Germinal center (tissue), 1 donor: ENCODE results near the gene SOHLH1.

Experiments
- DNase-seq: peaks from one replicate; pipeline ENCODE4 v3.0.0; 2012; ENCODE audit warnings: mixed read lengths, low spot score

SOHLH1 gene

DNA sequence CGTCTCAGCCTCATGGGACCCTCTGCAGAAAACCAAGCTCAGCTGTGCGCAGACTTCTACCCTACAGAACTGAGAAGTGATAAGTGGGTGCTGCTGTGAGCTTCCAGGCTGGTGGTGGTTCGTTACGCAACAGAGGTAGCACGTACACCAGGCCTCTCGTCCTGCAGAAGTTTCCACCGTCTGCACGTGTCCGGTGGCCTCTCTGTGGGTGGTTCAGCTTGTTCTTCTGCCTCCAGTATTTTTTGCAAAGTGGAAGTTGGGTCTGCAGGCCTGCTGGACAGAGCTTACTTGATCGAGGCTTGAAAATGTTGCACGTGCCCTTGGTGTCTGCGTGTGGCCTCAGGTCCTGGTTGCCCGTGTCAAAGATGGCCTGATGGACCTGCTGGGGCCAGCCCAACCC lies 30.2 kb upstream of the SOHLH1 start:
- DNase-seq = no peak

DNA sequence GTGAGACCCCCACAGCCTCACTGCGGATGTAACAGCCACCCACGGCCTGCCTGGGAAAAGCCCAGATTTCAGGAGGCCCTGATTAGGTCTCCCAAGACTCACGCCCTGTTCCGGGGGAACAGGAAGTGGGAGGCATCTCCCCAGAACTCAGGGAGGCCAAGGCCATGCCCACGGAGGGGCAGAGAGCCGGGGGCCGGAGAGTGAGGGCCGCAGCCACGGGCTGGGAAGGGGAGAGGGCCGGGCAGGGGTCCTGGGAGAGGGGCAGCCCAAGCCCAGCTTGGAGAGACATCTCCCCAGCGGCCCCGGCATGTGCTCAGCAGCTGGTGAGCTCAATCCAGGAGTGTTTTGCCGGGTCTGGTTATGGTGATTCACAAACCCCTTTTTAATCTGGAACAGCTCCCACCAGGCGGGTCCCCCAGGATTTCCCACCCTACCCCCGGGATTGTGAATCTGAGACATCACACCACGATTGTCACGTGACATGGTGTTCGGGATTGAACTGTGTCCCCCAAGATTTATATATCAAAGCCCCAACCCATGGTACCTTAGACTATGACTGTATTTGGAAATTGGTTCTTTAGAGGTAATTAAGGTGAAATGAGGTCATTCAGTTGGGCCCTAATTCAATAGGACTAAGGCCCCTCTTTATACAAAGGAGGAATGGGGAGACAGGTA lies 29.3 kb upstream of the SOHLH1 start:
- no peak for DNase-seq

DNA sequence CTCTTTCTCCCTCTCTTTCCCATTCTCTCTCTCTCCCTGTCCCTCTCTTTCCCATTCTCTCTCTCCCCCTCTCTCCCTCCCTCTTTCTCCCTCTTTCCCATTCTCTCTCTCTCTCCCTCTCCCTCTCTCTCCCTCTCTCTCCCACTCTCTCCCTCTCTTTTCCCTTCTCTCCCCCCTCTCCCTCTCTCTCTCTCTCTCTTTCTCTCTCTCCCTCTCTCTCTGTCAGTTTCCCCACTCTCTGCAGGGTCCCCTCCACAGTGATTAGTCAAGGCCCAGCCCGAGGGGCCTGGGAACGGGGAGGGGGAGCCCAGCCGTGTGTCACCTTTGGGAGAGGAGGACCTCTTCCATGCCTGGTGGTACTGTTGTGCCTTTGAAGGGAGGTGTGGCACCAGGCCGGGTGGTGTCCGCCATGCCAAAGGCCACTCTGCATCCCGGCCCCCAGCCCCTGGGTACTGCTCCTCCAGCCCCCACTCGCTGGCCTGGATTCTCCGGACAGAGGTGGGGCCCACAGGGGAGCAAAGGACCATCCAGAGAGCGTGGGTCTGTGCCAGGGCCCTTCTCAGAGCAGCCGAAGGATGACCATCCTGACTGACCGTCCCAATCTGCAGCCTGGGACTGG lies 28.1 kb upstream of the SOHLH1 start:
- no peak for DNase-seq

DNA sequence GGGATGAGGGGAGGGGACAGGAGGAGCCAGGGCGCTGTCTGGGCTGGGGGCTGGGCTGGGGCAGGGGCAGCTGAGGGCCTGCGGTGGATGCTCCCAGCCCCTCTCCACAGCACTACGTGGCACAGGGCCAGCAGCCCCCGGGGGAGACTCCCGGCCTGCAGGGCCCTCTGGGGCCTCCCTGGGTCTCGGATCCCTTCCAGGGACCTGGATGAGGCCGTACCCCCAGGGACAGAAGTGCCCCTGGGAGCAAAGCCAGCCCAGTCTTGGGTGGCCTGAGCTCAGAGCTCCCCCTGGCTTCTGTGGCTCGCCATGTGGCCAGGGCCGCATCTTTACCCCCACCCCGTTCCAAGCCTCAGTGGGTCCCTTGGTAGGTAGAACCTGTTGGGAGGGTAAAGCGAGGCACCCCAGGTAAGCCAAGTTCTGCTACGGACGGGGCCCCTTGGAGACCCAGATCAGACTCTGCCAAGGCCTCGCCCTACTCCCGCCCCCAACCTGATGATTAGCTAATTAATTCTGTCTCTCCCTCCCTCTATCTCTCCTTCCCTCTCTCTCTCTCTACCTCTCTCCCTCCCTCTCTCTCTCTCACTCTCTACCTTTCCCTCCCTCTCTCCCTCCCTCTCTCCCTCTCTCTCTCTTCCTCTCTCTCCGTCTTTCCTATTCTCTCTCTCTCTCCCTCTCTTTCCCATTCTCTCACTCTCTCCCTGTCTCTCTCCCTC lies 27.0 kb upstream of the SOHLH1 start:
- no peak for DNase-seq

DNA sequence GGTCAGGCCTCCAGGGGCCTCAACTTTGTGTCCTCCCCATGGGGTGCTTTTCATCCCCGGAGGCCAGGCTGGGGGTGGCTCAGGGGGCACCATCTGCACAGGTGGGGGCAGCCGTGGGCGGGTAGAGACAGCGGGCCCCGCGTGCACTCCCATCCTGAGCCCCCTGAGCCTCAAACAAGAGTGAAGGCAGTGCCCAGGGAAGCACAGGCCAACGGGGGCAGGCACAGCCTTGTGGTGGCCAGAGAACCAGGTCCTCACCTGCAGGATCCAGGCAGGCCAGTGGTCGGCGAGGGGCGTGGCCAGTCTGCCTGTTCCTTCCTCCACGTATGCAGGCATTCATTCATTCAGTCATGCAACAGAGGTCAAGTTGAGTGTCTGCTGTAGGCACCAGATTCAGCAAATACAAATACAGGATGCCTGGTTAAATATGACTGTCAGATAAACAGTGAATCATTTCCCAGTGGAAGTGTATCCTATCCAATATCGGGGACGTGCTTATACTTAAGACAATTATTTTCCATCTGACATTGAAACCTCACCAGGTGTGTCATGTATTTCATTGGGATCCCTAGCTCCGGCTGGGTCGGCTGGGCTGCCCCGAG lies 25.0 kb upstream of the SOHLH1 start:
- no peak for DNase-seq

DNA sequence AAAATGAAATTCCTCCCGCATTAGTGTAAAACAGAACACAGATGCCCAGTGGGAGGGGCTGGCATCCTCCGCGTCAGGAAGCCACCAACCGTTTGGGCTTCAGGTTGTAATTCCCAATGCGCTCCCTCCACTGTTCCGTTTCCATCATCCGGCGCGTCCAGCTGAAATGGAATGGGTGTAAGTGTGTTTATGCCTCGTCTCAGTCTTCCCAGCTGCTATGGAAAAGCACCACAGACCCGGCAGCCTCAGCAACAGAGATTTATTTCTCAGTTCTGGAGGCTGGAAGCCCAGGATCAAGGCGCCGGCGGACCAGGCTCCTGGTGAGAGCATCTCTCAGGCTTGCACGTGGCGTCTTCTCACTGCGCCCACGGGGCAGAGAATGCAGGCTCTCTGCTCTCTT lies 23.1 kb upstream of the SOHLH1 start:
- no peak for DNase-seq

DNA sequence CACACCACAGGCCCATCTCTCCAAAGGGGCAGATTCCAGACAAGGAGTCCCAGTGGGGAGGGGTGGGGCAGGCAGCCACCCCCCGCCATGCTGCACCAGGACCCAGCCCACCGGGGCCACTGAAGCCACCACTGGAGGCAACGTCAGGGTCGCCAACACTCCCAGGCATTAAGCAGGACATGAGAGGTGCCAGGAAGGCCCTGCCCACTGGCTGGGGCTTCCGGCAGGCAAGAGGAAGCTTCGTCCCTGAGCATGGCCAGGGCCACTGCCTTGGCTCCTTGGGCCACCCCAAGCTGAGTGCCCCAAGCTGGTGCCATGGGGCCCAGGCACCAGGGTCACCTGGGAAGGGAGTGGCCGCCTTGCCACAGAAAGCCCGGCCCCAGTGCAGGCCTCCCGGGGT lies 20.2 kb upstream of the SOHLH1 start:
- no peak for DNase-seq

DNA sequence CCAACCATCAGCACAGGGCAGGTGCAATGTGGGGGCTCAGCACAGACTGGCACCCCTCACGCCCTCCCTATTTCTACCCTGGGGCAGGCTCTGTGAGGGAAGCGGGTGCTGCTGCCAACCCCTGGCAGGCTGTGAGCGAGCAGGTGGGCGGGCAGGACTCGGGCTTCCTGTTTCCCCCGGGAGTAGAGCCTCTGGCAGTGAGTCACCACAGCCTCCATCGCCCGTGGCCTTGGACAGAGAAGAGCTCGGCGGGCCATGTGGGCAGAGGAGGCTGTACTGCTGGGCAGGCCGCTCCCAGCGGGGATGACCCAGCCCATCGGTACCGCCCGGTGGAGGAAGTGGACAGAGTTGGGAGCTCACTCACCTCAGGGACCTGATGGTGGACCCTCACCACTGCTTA lies 19.3 kb upstream of the SOHLH1 start:
- no peak for DNase-seq

DNA sequence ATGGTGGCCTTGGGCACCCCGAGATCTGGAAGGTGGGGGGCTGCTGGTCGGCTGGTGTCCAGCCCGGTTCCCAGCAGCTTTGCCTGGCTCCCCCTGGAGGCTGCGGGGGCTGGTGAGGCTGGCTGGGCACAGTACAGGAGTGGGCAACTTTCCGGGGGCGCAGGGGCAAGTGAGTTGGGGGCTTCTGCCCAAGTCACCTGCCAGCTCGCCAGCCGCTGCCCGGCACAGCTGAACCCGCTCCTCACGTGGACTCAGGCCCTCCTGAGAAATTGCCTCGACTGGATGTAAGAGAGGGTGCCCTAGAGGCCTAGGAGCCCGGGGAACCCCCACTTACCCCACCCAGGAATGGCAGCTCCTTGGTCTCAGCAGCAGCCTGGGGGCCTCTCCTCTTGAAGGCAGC lies 18.1 kb upstream of the SOHLH1 start:
- DNase-seq = no peak

DNA sequence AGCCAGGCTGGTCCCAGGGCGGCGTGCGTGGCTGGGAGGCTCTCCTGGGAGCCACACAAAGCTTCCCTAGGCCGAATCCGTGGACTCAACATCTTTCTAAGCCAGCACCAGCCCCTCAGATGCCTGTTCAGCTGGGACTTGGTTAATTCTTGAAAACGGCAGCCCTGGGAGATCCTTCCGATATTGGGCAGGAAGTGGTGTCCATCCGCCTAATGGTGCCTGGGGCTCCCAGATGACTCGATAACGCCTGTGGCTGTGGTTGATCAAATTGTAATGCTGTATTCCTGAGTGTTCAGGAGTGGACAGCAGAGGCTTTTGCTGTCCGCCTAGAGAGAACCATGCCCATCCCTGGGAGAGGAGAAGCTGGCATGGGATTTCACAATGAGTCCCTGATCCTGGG lies 16.8 kb upstream of the SOHLH1 start:
- no peak for DNase-seq

DNA sequence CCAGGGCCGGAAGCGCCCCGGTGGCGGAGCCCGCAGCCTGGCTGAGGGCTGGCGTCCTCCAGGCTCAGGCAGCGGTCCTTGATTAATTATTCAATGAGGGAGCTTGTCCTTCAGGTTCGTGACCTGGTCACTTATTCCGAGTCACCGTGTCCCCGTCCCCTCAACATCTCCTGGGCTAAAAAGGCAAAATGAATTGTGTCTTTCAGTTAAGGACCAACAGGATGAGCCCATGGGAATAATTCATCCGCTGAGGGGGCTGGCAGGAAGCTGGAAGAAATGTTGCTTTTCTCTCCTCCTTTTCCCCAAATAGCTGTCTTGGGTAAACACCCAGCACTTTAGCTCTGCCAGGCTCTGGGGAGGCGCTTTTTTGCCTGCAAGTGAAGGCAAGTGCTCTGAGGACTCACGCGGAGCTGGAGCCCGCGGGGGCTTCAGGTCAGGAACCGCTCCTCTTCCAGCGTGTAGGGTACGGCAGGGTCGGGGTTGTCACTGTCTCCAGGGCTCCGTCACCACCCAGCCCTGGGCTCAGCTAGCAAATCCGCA lies 15.8 kb upstream of the SOHLH1 start:
- no peak for DNase-seq

DNA sequence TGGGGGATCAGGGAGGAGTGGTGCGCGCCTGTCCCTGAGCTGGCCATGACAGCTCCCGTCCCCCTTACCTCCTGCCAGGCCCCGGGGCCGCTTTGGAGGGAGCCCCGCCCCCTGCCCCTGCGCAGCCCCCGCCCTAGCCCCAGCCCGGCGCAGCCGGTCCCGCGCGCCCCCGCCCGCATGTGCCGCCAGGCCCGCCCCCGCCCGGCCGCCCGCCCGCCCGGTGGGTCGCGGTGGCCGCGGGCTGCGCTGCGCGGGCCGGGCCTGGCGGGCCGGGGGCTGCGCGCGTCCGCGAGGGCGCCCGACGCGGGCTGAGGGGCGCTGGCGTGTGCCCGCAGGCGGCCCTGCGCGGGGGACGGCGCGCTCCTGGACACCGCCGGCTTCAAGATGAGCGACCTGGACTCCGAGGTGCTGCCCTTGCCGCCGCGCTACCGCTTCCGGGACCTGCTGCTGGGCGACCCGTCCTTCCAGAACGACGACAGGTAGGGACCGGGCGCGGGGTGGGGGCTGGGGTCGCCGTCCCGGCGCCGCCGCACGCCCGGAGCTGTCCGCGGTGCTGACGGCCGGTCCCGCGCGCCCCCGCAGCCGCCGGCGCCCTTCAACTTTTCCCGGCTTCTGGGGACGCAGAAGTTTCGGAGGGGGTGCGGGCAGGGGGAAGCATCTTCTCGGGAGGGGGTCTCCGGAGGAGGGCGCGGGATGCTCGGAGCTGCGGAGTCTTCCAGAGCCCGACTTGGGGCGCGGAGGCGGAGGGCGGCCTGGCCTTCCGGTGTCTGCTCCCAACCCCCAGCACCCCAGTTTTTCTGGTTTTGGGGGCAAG lies 15.2 kb upstream of the SOHLH1 start:
- DNase-seq = no peak

DNA sequence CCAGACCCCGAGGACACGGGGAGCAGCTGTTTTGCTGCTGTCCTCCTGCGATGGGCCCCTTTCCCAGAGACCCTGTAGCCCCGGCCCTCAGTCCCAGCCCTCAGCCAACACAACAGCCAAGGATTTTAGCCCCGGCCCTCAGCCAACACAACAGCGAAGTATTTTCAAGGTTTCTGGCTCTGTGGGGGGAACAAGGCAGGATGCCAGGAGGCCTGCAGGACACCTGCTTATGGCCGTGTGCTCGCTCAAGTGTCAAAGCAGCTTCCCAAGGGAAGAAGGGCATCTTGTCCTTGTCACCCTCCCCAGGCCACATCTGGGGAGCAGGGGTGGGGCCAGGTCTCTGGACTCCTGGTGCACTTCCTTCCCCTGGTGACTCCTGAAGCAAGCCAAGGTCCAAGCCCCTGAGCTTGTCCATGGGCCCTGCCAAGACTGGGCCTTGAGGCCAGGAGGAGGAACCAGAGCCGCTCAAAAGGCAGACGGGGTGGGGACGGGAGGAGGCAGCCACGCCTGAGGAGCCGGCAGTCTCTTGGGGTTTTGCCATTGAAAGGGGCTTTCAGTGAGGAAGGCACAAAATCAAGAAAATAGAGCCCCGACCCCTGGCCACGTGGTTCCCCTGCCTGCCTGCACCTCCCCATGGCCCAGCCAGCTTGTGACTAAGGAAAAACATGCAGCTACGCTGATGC lies 13.5 kb upstream of the SOHLH1 start:
- DNase-seq = no peak

DNA sequence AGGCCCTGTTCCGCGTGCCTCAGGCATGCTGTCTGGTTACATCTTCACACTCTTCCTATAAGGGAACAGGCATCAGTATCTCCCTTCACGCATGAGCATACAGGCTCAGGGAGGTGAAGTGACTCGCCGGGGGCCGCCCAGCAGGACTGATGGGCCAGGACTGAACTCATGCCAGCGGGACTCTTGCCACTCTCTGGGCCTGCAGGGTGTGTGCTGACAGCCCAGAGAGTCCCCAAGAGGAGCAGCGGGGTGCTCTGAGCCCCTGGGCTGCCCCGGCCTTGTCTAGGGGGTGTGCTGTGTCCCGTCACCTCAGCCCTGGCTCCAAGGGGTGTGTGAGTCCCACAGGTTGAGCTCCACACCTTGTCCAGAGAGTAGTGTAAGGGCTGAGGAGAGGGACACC lies 12.6 kb upstream of the SOHLH1 start:
- DNase-seq = no peak

DNA sequence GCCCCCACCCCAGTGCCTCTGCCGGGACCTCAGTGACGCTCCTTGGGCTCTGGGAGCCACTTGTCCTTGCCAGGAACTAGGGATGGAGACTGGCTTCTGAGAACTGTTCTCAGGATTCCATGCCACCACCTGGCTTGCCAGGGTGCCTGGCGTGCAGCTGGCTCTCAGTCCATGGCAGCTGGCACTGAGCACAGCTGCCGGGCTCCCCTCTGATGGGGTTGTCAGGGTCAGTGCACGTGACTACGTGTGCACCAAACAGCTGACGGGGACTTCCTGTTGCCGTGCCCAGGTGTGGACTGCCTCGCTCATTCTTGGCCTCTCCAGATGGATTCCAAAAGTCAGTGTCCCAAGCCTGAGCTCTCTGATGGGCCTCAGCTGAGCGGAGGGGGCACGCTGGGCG lies 12.1 kb upstream of the SOHLH1 start:
- no peak for DNase-seq

DNA sequence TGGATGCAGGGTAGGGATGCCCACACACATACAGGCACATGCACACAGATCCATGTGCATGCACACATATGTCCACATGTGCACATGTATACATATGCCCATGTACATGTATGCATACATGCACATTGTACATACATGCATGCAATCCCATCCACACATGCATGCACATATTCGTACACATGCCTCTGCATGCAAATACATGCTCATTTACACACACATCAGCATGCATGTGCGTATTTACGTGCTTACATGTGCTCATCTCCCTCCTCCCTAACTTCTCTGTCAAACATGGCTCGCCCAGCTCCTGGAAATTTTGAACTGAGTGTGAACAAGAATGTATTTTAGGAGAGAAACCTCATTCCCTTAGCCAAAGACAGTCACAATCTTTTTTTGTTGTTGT lies 8.9 kb upstream of the SOHLH1 start:
- no peak for DNase-seq

DNA sequence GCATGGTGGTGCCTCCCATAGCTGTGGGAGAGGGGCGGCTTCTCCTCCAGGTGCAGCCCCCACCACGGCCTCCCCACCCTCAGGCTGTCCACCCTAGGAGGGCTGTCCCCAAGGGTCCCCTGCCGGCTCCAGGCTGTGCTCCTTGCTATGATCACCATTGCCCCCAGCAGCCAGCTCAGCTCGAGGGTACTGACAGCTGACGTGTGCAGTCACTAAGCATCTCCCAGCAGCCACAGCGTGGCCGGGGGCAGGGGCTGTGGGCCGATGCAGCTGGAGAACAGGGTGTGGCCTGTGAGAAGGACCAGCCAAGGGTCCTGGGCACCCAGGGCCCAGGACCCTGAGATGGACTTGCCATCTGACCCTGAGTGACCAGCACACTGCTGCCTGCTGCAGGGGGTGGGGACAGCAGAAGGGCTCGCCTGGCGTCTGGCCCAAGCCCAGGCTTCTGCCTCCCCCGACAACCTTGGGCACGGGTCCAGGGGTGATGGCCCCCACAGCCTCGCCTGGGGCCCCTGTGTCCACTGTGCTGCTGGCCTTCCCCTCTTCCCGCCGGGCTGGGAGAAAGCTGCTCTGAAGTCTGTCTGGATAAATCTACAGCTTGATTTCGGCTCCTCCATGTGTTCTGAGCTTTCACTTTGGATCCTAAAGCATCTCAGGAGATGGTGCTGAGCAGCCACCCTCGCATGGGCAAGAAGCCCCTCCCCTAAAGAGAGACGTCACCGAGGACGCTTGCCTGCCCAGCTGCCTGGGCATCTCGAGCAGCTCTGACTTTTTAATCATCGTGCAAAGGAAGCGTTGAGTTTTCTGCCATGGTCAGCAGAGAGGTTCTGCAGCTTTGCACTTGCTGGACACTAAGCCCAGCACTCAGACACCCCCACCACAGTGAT lies 8.2 kb upstream of the SOHLH1 start:
- DNase-seq = no peak

DNA sequence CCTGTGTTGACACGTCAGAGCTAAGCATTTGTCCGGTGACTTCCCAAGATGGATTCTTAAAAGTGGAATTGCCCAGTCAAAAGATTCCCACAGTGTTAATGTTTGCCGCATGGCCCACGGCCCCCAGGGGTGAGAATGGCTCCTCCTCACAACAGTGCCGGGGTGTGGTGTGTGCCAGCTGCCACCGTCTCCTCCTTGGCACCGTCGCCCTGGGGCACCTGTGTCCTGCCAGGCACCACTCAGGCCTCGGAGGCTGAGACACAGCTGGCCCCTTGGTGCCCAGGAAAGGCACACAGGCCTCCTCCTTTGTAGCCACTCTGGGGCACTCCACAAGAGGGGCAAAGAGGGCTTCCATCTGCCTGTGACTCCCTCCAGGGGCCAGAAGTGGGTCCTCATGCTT lies 7.0 kb upstream of the SOHLH1 start:
- no peak for DNase-seq

DNA sequence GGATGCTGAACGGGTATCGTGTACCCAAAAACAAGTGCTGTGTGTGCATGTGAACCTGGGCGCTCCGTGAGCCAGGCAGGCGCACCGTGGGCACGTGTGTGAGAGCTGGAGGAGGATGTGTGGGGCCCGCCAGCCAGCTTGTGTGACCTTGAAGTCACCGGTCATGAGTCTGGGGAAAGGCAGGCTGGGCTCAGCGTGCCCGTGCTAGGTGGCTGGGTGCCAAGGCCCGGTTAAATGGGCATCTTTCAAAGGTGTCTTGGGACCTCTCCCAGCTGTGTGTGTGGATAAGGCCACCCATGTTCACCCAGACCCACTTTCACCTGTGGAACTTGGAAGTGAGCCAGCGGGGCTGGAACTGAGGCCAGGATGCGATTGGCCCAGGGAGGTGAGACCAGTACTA lies 6.1 kb upstream of the SOHLH1 start:
- no peak for DNase-seq

DNA sequence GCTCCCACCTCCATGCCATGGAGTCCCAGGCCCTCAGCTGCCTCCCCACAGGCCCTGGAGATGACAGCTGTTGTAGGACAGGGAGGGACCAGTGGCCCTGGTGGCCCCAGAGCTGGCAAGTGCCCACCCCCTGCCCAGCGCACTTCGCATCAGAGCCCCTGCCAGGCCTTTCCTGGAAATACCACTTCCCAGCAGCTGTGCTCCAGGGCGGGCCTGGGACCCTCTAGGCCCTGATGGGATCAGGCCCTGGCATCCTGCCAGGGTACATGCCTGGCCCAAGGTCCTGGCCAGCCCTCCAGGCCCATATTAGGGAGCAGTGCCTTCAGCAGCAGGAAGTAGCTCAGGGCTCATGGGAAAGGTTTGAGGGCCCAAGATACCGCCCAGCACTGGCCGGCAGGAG lies 5.2 kb upstream of the SOHLH1 start:
- DNase-seq = no peak

DNA sequence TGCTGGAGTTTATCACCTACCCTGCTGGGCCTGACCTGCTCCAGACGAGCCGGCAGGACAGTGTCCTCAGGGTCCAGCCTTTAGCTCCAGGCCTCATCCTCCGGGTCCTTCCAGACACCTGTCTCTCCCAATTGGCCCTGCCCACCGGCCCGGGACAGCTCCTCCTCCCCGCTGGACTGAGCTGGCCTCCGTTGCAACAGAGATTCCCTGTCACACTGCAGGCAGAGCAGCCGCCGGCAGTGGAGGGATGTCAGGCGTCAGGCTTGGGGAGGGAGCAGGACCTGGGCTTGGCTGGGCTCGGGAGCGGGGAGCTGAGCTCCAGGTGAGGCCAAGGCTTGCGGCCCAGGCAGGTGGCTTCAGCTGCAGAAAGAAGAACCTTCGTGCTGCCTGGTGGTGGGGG lies 4.4 kb upstream of the SOHLH1 start:
- DNase-seq = no peak
